GM19467 (cell line): ENCODE results near the gene OR8J1.
"Not testable (repeated sequence)": the region's sequence is repeated elsewhere in the genome, so short reads cannot be mapped to it uniquely, and the experiment has no call there.

Source experiments
- ATAC-seq: cut with Tn5 transposase; IDR thresholded peaks from one replicate; pipeline ENCODE4 v1.9.1; 2021; ENCODE audit warnings: mild to moderate bottlenecking, moderate library complexity; ENCODE audit not compliant: unreplicated experiment

OR8J1 gene

GRCh38 chr11:56353991-56354390 lies at the start of gene OR8J1:
Gene OR8J1, plus strand, starts transcription at chr11:56354291. Its CDS starts 5,956 bp downstream, at chr11:56360247.
- ATAC-seq, result no peak

- ATAC-seq, result no peak
These were observed 46.3 kb upstream of the OR8J1 start for GRCh38 chr11:56307836-56308235.

- no peak for ATAC-seq
These were observed 39.2 kb upstream of the OR8J1 start, which contains the start of gene OR8K3 for GRCh38 chr11:56314844-56315243. Gene OR8K3, plus strand, starts transcription at chr11:56315144. Its CDS starts 3,163 bp downstream, at chr11:56318307.

GRCh38 chr11:56331861-56332491 lies 22.1 kb upstream of the OR8J1 start:
- no peak for ATAC-seq

GRCh38 chr11:56333156-56333555 lies 20.9 kb upstream of the OR8J1 start:
- ATAC-seq, result no peak

GRCh38 chr11:56340289-56340688 lies 13.8 kb upstream of the OR8J1 start:
- no peak for ATAC-seq

GRCh38 chr11:56345739-56346138 lies 8.4 kb upstream of the OR8J1 start, which contains the start of gene OR8K1:
Gene OR8K1, plus strand, starts transcription at chr11:56346039. Its CDS starts 0 bp downstream, at chr11:56346039.
- no peak for ATAC-seq

- no peak for ATAC-seq
These were observed 21.2 kb downstream of the OR8J1 start, which contains the start of gene OR8U1 for GRCh38 chr11:56375324-56375723. Gene OR8U1, plus strand, starts transcription at chr11:56375624. Its CDS starts 0 bp downstream, at chr11:56375624.

GRCh38 chr11:56380120-56380519 lies 26.0 kb downstream of the OR8J1 start:
- no peak for ATAC-seq

- no peak for ATAC-seq
These were observed 40.3 kb downstream of the OR8J1 start for GRCh38 chr11:56394381-56394780.

GRCh38 chr11:56396047-56396446 lies 42.0 kb downstream of the OR8J1 start:
- ATAC-seq, result no peak

- not testable (repeated sequence) for ATAC-seq
These were observed 47.9 kb downstream of the OR8J1 start for GRCh38 chr11:56401858-56402461.

GRCh38 chr11:56404393-56404792 lies 50.3 kb downstream of the OR8J1 start:
- ATAC-seq, result no peak

GRCh38 chr11:56410801-56411200 lies 56.7 kb downstream of the OR8J1 start:
- ATAC-seq, result no peak
